ENCODE data around the gene BTF3. TPM values are rescaled to one million over a fixed set of nuclear protein-coding genes. Genes with fewer than 3 reads are reported as not detected.

Gene BTF3
- total and polyA plus RNA-seq, 2 of the 13 experiments (the other 11 are each of a cell fraction or from before 2014, with no cell fraction given), result 557 to 698 TPM

DNA sequence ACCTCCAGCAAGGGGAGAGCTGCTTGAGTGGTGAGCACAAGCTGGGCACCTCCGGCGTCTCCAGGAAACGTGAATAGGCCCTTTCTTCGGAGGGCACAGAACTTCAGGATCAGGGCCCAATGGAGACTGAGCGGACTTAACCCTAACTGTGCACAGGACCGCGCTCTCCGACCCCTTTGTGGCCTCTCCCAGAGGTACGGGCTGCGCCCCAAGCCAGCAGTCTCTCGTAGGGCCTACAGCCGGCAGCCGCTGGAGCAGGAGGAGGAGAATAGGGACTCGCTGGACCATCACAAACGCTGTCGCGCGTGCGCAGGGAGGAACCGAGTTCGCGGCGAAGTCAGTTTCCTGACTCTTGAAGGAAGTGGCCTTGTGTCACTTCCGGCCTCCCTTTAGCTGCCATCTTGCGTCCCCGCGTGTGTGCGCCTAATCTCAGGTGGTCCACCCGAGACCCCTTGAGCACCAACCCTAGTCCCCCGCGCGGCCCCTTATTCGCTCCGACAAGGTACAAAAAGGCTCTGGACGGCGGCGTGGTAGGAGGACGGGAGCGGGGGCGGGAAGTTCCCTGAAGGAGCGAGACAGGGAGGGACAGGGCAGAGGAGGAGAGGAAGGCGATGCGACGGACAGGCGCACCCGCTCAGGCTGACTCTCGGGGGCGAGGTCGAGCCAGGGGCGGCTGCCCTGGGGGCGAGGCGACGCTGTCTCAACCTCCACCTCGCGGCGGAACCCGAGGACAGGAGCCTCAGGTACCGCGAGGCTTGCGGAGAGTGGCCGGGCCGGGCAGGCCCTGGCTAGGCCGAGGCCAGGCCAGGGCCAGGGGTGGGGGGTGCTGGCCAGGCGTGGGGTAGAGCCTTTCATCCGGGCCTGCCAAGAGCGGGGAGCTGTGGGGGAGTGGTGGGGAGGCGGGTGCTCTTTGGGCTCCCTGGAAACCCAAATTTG is at the start of gene BTF3 (continued):
- TF ChIP-seq ZNF775 (CRISPR knock-in tag; IDR thresholded peaks at IDR 0.05; ENCODE audit: borderline replicate concordance) (0 out of 2 replicates have a peak, but pooled peaks have one; percentile 79), PITX1 (CRISPR knock-in tag; IDR thresholded peaks at IDR 0.05) (peak; percentile 5), HES4 (CRISPR knock-in tag; IDR thresholded peaks at IDR 0.05; ENCODE audit: borderline replicate concordance) (peak; percentile 85)
- TF ChIP-seq, protein P1, sequence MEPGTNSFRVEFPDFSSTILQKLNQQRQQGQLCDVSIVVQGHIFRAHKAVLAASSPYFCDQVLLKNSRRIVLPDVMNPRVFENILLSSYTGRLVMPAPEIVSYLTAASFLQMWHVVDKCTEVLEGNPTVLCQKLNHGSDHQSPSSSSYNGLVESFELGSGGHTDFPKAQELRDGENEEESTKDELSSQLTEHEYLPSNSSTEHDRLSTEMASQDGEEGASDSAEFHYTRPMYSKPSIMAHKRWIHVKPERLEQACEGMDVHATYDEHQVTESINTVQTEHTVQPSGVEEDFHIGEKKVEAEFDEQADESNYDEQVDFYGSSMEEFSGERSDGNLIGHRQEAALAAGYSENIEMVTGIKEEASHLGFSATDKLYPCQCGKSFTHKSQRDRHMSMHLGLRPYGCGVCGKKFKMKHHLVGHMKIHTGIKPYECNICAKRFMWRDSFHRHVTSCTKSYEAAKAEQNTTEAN (CRISPR knock-in tag; conservative IDR thresholded peaks at IDR 0.05), result peak; percentile 28; the same call in 1 of the 2 replicates
- TF ChIP-seq, protein P2, sequence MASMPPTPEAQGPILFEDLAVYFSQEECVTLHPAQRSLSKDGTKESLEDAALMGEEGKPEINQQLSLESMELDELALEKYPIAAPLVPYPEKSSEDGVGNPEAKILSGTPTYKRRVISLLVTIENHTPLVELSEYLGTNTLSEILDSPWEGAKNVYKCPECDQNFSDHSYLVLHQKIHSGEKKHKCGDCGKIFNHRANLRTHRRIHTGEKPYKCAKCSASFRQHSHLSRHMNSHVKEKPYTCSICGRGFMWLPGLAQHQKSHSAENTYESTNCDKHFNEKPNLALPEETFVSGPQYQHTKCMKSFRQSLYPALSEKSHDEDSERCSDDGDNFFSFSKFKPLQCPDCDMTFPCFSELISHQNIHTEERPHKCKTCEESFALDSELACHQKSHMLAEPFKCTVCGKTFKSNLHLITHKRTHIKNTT (CRISPR knock-in tag; IDR thresholded peaks at IDR 0.05), result no peak

DNA sequence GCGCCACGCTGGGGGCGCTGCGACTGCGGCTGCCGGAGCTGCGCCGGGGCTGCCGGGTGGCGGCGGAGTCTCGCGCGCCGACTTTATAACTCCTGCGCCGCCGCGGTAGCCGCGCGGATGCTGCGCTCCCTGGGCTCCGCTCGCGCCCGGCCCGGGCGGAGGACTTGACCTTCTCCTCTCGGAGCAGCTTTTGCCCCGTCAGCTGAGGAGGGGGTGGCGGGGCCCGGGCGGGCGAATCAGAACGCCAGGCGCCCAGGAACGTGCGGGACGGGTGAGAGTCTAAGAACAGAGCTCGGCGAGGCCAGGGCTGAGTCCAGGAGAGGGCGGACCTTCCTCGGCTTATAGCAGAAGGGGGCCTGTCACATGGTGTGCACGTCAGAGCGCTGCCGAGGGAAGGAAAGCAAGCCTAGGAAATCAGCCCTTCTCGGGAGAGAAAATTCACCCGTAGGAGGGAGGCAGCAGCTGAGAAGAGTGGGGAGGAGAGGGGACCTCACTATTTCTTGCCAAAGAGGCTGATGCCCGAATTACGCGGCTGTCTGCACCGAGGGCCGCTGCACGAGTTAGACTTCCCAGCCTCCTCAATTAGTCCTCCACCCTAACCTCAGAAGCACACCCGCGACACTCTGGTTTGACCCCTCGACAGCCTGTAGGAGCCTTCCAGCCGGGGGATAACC is 49.6 kb upstream of the BTF3 start, which contains the start of gene FOXD1:
FOXD1 (minus strand) TSS at position 315 of the 674 bp plus-strand sequence. CDS start 415 bp downstream, outside the sequence.
- DNase-seq (ENCODE audit: low spot score) (peak; percentile 32), FAIRE-seq (no peak), ATAC-seq (peak; percentile 79)
- Histone ChIP-seq H2AFZ (ENCODE audit: low read length) (no peak within 1 kb of the TSS), H4K20me1 (ENCODE audit: insufficient read depth, low read length) (no peaks in the 10 kb centered on the region), H3K9ac (ENCODE audit: insufficient read depth, low read depth, low read length) (no peak within 1 kb of the TSS), H3K9me3 (ENCODE audit: low read length) (no peaks in the 10 kb centered on the region), H3K4me2 (ENCODE audit: low read depth, low read length) (peak within 1 kb of the TSS; percentile 74), H3K27me3 (ENCODE audit: control insufficient read depth in 1 of 2, insufficient read depth in 2 of 2, low read length in 2 of 2) (peaks cover 15 to 84% of the 10 kb centered on the region in 2 experiments), H3K79me2 (ENCODE audit: insufficient read depth, low read length) (no peaks in the 10 kb centered on the region), H3K4me1 (ENCODE audit: insufficient read depth, low read length) (peaks cover 27% of the 10 kb centered on the region), H3K27ac (ENCODE audit: extremely low read length, insufficient read depth, low read length) (no peak within 1 kb of the TSS), H3K36me3 (replicated peaks in 1 of 2; ENCODE audit: control insufficient read depth in 1 of 2, insufficient read depth in 2 of 2, low read length in 2 of 2) (no peaks in the 10 kb centered on the region), H3K4me3 (replicated peaks in 1 of 3; ENCODE audit: insufficient read depth in 1 of 3, low read depth in 2 of 3, low read length in 3 of 3) (peak within 1 kb of the TSS; percentile 55 to 72 (median 66))
- BruUV-seq (replicated peaks), result no TSS peak
- in situ Hi-C loops (cut with HindIII; ENCODE audit: extremely low pct_ligation_motif_present, low pct_unique_long_range_greater_than_20kb), result loop anchor here (10.0 kb wide), 1 partner anchor 234 kb away; no protein-coding TSS in a partner anchor
- ChIA-PET CTCF (ENCODE audit: low intra/inter-chr PET ratio, low total read pairs) (no interaction called here), POLR2A (no interaction called here)
- 0% methylated on average over 14 of the region's 59 CpGs for WGBS (ENCODE audit: low lambda C conversion rate)
- intact Hi-C loops (cut with micrococcal nuclease; ENCODE audit: unreplicated experiment), result no loop called here
- TF ChIP-seq ARNT2 (CRISPR knock-in tag; IDR thresholded peaks at IDR 0.05; ENCODE audit: low read depth) (0 out of 2 replicates have a peak, but pooled peaks have one; percentile 46), ZFX (CRISPR knock-in tag; IDR thresholded peaks at IDR 0.05; ENCODE audit: low read depth) (0 out of 2 replicates have a peak, but pooled peaks have one; percentile 28), RFX3 (CRISPR knock-in tag; IDR thresholded peaks at IDR 0.05) (no peak), NCOA5 (CRISPR knock-in tag; IDR thresholded peaks at IDR 0.05) (no peak), TBX2 (CRISPR knock-in tag; IDR thresholded peaks at IDR 0.05; ENCODE audit: borderline replicate concordance) (0 out of 2 replicates have a peak, but pooled peaks have one; percentile 35), NFKB2 (CRISPR knock-in tag; IDR thresholded peaks at IDR 0.05; ENCODE audit: borderline replicate concordance) (peak; percentile 60; the same call in 1 of the 2 replicates), ZMYM3 (CRISPR knock-in tag; IDR thresholded peaks at IDR 0.05) (no peak), ZFP1 (CRISPR knock-in tag; IDR thresholded peaks at IDR 0.05) (no peak), ZNF12 (CRISPR knock-in tag; IDR thresholded peaks at IDR 0.05) (no peak)
- TF ChIP-seq, protein P3, sequence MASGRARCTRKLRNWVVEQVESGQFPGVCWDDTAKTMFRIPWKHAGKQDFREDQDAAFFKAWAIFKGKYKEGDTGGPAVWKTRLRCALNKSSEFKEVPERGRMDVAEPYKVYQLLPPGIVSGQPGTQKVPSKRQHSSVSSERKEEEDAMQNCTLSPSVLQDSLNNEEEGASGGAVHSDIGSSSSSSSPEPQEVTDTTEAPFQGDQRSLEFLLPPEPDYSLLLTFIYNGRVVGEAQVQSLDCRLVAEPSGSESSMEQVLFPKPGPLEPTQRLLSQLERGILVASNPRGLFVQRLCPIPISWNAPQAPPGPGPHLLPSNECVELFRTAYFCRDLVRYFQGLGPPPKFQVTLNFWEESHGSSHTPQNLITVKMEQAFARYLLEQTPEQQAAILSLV (CRISPR knock-in tag; IDR thresholded peaks at IDR 0.05; ENCODE audit: borderline replicate concordance), result peak; percentile 23; the same call in 1 of the 2 replicates
- TF ChIP-seq, protein P4, sequence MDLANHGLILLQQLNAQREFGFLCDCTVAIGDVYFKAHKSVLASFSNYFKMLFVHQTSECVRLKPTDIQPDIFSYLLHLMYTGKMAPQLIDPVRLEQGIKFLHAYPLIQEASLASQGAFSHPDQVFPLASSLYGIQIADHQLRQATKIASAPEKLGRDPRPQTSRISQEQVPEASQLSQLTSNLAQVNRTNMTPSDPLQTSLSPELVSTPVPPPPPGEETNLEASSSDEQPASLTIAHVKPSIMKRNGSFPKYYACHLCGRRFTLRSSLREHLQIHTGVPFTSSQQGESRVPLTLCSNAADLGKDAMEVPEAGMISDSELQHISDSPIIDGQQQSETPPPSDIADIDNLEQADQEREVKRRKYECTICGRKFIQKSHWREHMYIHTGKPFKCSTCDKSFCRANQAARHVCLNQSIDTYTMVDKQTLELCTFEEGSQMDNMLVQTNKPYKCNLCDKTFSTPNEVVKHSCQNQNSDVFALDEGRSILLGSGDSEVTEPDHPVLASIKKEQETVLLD (CRISPR knock-in tag; IDR thresholded peaks at IDR 0.05; ENCODE audit: low read depth), result peak; percentile 35; the same call in 1 of the 2 replicates
